Tibial nerve (tissue), 3 donors: Measurements from ENCODE around the gene IL21R.

Experiments
- POLR2A ChIP-seq, 2 donors: fragments of 450-650 bp; IDR thresholded peaks; one replicate each; pipeline ENCODE4 v1.6.1; 2017; ENCODE audit warnings: antibody characterized with exemption in 2 of 2, mild to moderate bottlenecking in 2 of 2, moderate library complexity in 2 of 2
- TF ChIP-seq, protein P1 (sequence below), 5 experiments: fragments of 200-600 bp in 3 of 5; fragments of 450-650 bp in 2 of 5; sonication (generic) in 3 of 5; IDR thresholded peaks; one replicate each; pipeline ENCODE4 v1.5.1; 2016 to 2019; ENCODE audit warnings: antibody characterized with exemption in 5 of 5, mild to moderate bottlenecking in 3 of 5, moderate library complexity in 2 of 5

DNA sequence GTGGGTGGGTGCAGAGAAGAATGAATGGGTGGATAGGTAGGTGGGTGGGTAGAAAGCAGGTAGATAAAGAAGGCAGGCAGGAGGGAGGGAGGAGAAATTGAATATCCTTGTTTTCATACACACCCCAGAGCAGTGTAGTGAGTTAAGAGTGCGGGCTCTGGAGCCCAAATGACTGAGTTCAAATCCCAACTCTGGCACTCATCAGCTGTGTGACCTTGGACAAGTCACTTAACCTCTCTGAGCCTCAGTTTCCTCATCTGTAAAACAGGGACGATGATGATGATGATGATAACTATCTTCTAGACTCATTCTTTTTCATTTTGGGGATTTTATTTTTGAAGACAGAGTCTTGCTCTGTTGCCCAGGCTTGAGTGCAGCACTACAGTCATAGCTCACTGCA is 2.0 kb upstream of the IL21R start:
- no peak for TF ChIP-seq POLR2A (IDR thresholded peaks at IDR 0.05)
- TF ChIP-seq, protein P1, sequence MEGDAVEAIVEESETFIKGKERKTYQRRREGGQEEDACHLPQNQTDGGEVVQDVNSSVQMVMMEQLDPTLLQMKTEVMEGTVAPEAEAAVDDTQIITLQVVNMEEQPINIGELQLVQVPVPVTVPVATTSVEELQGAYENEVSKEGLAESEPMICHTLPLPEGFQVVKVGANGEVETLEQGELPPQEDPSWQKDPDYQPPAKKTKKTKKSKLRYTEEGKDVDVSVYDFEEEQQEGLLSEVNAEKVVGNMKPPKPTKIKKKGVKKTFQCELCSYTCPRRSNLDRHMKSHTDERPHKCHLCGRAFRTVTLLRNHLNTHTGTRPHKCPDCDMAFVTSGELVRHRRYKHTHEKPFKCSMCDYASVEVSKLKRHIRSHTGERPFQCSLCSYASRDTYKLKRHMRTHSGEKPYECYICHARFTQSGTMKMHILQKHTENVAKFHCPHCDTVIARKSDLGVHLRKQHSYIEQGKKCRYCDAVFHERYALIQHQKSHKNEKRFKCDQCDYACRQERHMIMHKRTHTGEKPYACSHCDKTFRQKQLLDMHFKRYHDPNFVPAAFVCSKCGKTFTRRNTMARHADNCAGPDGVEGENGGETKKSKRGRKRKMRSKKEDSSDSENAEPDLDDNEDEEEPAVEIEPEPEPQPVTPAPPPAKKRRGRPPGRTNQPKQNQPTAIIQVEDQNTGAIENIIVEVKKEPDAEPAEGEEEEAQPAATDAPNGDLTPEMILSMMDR (IDR thresholded peaks at IDR 0.05): no peak
